ENCODE measurements around the gene CTDSPL2. TPM values are rescaled to one million over a fixed set of nuclear protein-coding genes. Genes with fewer than 3 reads are reported as not detected.

The CTDSPL2 gene
- total and polyA plus RNA-seq, 10 of the 15 experiments (the other 5 are each of a cell fraction or from before 2014, with no cell fraction given), result 10.7 to 77.1 (median 44.9) TPM

DNA sequence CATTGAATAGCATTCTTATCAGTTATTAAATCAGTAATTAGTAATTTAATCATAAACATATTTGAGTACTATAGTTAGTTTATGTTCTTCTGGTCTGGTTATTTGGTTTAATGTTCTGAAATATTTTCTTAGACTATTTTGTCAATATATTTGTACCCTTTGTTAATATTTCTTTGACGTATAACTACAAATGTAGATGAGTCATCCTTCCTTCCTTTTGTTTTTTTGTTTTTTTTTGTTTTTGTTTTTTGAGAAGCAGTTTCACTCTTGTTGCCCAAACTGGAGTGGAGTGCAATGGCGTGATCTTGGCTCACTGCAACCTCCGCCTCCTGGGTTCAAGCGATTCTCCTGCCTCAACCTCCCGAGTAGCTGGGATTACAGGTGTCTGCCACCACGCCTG is 92.1 kb downstream of the CTDSPL2 start (continued):
- TF ChIP-seq, protein P1, sequence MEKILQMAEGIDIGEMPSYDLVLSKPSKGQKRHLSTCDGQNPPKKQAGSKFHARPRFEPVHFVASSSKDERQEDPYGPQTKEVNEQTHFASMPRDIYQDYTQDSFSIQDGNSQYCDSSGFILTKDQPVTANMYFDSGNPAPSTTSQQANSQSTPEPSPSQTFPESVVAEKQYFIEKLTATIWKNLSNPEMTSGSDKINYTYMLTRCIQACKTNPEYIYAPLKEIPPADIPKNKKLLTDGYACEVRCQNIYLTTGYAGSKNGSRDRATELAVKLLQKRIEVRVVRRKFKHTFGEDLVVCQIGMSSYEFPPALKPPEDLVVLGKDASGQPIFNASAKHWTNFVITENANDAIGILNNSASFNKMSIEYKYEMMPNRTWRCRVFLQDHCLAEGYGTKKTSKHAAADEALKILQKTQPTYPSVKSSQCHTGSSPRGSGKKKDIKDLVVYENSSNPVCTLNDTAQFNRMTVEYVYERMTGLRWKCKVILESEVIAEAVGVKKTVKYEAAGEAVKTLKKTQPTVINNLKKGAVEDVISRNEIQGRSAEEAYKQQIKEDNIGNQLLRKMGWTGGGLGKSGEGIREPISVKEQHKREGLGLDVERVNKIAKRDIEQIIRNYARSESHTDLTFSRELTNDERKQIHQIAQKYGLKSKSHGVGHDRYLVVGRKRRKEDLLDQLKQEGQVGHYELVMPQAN (conservative IDR thresholded peaks at IDR 0.05), result no peak
- TF ChIP-seq SMC3 (IDR thresholded peaks at IDR 0.05; ENCODE audit: borderline replicate concordance, low read length), result no peak
- TF ChIP-seq, protein P2, sequence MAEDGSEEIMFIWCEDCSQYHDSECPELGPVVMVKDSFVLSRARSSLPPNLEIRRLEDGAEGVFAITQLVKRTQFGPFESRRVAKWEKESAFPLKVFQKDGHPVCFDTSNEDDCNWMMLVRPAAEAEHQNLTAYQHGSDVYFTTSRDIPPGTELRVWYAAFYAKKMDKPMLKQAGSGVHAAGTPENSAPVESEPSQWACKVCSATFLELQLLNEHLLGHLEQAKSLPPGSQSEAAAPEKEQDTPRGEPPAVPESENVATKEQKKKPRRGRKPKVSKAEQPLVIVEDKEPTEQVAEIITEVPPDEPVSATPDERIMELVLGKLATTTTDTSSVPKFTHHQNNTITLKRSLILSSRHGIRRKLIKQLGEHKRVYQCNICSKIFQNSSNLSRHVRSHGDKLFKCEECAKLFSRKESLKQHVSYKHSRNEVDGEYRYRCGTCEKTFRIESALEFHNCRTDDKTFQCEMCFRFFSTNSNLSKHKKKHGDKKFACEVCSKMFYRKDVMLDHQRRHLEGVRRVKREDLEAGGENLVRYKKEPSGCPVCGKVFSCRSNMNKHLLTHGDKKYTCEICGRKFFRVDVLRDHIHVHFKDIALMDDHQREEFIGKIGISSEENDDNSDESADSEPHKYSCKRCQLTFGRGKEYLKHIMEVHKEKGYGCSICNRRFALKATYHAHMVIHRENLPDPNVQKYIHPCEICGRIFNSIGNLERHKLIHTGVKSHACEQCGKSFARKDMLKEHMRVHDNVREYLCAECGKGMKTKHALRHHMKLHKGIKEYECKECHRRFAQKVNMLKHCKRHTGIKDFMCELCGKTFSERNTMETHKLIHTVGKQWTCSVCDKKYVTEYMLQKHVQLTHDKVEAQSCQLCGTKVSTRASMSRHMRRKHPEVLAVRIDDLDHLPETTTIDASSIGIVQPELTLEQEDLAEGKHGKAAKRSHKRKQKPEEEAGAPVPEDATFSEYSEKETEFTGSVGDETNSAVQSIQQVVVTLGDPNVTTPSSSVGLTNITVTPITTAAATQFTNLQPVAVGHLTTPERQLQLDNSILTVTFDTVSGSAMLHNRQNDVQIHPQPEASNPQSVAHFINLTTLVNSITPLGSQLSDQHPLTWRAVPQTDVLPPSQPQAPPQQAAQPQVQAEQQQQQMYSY (CRISPR knock-in tag; IDR thresholded peaks at IDR 0.05), result no peak
- TF ChIP-seq, protein P3, sequence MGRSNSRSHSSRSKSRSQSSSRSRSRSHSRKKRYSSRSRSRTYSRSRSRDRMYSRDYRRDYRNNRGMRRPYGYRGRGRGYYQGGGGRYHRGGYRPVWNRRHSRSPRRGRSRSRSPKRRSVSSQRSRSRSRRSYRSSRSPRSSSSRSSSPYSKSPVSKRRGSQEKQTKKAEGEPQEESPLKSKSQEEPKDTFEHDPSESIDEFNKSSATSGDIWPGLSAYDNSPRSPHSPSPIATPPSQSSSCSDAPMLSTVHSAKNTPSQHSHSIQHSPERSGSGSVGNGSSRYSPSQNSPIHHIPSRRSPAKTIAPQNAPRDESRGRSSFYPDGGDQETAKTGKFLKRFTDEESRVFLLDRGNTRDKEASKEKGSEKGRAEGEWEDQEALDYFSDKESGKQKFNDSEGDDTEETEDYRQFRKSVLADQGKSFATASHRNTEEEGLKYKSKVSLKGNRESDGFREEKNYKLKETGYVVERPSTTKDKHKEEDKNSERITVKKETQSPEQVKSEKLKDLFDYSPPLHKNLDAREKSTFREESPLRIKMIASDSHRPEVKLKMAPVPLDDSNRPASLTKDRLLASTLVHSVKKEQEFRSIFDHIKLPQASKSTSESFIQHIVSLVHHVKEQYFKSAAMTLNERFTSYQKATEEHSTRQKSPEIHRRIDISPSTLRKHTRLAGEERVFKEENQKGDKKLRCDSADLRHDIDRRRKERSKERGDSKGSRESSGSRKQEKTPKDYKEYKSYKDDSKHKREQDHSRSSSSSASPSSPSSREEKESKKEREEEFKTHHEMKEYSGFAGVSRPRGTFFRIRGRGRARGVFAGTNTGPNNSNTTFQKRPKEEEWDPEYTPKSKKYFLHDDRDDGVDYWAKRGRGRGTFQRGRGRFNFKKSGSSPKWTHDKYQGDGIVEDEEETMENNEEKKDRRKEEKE (IDR thresholded peaks at IDR 0.05), result no peak
- TF ChIP-seq TCF7 (IDR thresholded peaks at IDR 0.05; ENCODE audit: borderline replicate concordance), result no peak
- TF ChIP-seq GATAD2B (conservative IDR thresholded peaks at IDR 0.05; ENCODE audit: low read depth), result no peak
- TF ChIP-seq BRCA1 (IDR thresholded peaks at IDR 0.05; ENCODE audit: low read depth, low read length), result no peak
- TF ChIP-seq, protein P4, sequence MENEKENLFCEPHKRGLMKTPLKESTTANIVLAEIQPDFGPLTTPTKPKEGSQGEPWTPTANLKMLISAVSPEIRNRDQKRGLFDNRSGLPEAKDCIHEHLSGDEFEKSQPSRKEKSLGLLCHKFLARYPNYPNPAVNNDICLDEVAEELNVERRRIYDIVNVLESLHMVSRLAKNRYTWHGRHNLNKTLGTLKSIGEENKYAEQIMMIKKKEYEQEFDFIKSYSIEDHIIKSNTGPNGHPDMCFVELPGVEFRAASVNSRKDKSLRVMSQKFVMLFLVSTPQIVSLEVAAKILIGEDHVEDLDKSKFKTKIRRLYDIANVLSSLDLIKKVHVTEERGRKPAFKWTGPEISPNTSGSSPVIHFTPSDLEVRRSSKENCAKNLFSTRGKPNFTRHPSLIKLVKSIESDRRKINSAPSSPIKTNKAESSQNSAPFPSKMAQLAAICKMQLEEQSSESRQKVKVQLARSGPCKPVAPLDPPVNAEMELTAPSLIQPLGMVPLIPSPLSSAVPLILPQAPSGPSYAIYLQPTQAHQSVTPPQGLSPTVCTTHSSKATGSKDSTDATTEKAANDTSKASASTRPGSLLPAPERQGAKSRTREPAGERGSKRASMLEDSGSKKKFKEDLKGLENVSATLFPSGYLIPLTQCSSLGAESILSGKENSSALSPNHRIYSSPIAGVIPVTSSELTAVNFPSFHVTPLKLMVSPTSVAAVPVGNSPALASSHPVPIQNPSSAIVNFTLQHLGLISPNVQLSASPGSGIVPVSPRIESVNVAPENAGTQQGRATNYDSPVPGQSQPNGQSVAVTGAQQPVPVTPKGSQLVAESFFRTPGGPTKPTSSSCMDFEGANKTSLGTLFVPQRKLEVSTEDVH (IDR thresholded peaks at IDR 0.05; ENCODE audit: low read depth, partially characterized antibody), result no peak
- TF ChIP-seq EED (IDR thresholded peaks at IDR 0.05; ENCODE audit: low read depth), result no peak

All from GM12878 (cell line).